A673 (cell line): Measurements from ENCODE around the gene SLC22A4. TPM values are rescaled to one million over a fixed set of nuclear protein-coding genes. Genes with fewer than 3 reads are reported as not detected.

Experiments
- BruUV-seq: library from RNA; stranded (reverse); fragments of 400-500 nt; replicated peaks from 2 replicates; lab custom pipeline; 2021; lab: Mats Ljungman, UMichigan
- CTCF ChIA-PET: fragments of 300-600 bp; sonication (Branson Sonifier 250); formaldehyde crosslinking; loops from one replicate; lab custom pipeline; 2022; ENCODE audit warnings: antibody characterized with exemption; lab: Charles Lee
- POLR2A ChIA-PET: fragments of 300-600 bp; sonication (Branson Sonifier 250); formaldehyde crosslinking; loops from one replicate; lab custom pipeline; 2022; ENCODE audit warnings: antibody characterized with exemption; ENCODE audit not compliant: low non-redundant PET; lab: Charles Lee
- DNase-seq: peaks from one replicate; pipeline ENCODE4 v3.0.0-alpha.2; 2015; ENCODE audit warnings: low spot score
- H3K27ac ChIP-seq: fragments of 200-600 bp; sonication (generic); 2 replicates; pipeline ENCODE4 v1.5.1; 2016; ENCODE audit warnings: mixed run types, low read depth, mild to moderate bottlenecking, mixed read lengths, antibody characterized with exemption, low read length; ENCODE audit not compliant: poor library complexity, severe bottlenecking
- H3K27me3 ChIP-seq: fragments of 200-600 bp; sonication (generic); replicated peaks from 2 replicates; pipeline ENCODE4 v1.6.1; 2017; ENCODE audit warnings: mixed run types, low read depth, mild to moderate bottlenecking, mixed read lengths, antibody characterized with exemption, low read length; ENCODE audit not compliant: insufficient read depth, poor library complexity
- H3K36me3 ChIP-seq: fragments of 200-600 bp; sonication (generic); 2 replicates; pipeline ENCODE4 v1.6.1; 2016; ENCODE audit warnings: mixed run types, mild to moderate bottlenecking, mixed read lengths, antibody characterized with exemption, low read length; ENCODE audit not compliant: insufficient read depth, poor library complexity, severe bottlenecking
- H3K4me1 ChIP-seq: fragments of 200-600 bp; sonication (generic); 2 replicates; pipeline ENCODE4 v1.6.1; 2017; ENCODE audit warnings: mixed run types, mild to moderate bottlenecking, mixed read lengths, antibody characterized with exemption, low read length; ENCODE audit not compliant: insufficient read depth, poor library complexity, severe bottlenecking
- H3K4me3 ChIP-seq: fragments of 200-600 bp; sonication (generic); 2 replicates; pipeline ENCODE4 v1.5.1; 2016; ENCODE audit warnings: low read depth, mixed run types, mild to moderate bottlenecking, mixed read lengths, low read length; ENCODE audit not compliant: poor library complexity, severe bottlenecking
- H3K9me3 ChIP-seq: fragments of 200-600 bp; sonication (generic); 2 replicates; pipeline ENCODE4 v1.6.1; 2016; ENCODE audit warnings: mixed run types, low read depth, mild to moderate bottlenecking, mixed read lengths, antibody characterized with exemption, low read length; ENCODE audit not compliant: poor library complexity, severe bottlenecking
- EZH2 ChIP-seq: fragments of 200-600 bp; sonication (generic); IDR thresholded peaks from 2 replicates; pipeline ENCODE4 v1.6.1; 2017; ENCODE audit warnings: borderline replicate concordance, low read depth, mild to moderate bottlenecking, mixed read lengths, antibody characterized with exemption, low read length; ENCODE audit not compliant: poor library complexity, severe bottlenecking
- intact Hi-C: fragments of 100-400 bp; cut with micrococcal nuclease; formaldehyde crosslinking; loops from one replicate; pipeline ENCODE4 v1.10.0; 2022; ENCODE audit not compliant: unreplicated experiment
- total RNA-seq: library from RNA; stranded (reverse); gene quantifications from 2 replicates; pipeline ENCODE4 v1.2.3, GENCODE V29; 2021
- TF ChIP-seq, protein P1 (sequence below): fragments of 300-800, 200-600 bp; sonication (generic); conservative IDR thresholded peaks from 2 replicates; pipeline ENCODE4 v1.5.1; 2017; ENCODE audit warnings: low read depth, mild to moderate bottlenecking, antibody characterized with exemption, low read length, moderate library complexity, mixed read lengths

The SLC22A4 gene
- total RNA-seq, 1 experiment from 2014 or later, result 0.99 TPM

DNA sequence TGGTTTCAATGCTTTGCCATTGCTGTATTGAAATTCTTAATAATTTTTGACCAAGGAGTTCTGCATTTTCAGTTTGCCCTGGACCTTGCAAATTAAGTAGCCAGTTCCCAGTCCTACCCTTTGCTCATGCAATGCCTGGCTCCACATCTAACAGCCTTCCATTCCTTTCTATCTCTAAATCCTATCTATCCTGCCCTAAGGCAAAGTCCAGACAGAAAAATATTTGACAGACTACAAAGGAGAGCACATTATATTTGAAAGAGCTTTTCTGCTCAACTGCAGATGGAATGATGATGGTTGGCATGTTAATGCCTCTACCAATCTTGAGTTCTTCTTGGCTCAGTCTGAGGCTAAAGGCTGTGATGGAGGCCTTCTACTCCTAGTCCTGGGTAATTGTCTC lies 15.5 kb downstream of the SLC22A4 start:
- no peak overlapping the region for H3K4me3 ChIP-seq
- no peak for DNase-seq
- CTCF ChIA-PET, result no interaction called here
- intact Hi-C loops, result loop anchor here (1.0 kb wide), 1 partner anchor 29 kb away; no protein-coding TSS in a partner anchor
- BruUV-seq, result no TSS peak
- no peaks in the 10 kb centered on the region for H3K36me3 ChIP-seq
- no peaks in the 10 kb centered on the region for H3K9me3 ChIP-seq
- no peaks in the 10 kb centered on the region for H3K4me1 ChIP-seq
- POLR2A ChIA-PET, result no interaction called here
- TF ChIP-seq EZH2, result no peak
- TF ChIP-seq, protein P1, sequence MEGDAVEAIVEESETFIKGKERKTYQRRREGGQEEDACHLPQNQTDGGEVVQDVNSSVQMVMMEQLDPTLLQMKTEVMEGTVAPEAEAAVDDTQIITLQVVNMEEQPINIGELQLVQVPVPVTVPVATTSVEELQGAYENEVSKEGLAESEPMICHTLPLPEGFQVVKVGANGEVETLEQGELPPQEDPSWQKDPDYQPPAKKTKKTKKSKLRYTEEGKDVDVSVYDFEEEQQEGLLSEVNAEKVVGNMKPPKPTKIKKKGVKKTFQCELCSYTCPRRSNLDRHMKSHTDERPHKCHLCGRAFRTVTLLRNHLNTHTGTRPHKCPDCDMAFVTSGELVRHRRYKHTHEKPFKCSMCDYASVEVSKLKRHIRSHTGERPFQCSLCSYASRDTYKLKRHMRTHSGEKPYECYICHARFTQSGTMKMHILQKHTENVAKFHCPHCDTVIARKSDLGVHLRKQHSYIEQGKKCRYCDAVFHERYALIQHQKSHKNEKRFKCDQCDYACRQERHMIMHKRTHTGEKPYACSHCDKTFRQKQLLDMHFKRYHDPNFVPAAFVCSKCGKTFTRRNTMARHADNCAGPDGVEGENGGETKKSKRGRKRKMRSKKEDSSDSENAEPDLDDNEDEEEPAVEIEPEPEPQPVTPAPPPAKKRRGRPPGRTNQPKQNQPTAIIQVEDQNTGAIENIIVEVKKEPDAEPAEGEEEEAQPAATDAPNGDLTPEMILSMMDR, result no peak
- no peak overlapping the region for H3K27ac ChIP-seq
- H3K27me3 ChIP-seq, result no peaks in the 10 kb centered on the region

DNA sequence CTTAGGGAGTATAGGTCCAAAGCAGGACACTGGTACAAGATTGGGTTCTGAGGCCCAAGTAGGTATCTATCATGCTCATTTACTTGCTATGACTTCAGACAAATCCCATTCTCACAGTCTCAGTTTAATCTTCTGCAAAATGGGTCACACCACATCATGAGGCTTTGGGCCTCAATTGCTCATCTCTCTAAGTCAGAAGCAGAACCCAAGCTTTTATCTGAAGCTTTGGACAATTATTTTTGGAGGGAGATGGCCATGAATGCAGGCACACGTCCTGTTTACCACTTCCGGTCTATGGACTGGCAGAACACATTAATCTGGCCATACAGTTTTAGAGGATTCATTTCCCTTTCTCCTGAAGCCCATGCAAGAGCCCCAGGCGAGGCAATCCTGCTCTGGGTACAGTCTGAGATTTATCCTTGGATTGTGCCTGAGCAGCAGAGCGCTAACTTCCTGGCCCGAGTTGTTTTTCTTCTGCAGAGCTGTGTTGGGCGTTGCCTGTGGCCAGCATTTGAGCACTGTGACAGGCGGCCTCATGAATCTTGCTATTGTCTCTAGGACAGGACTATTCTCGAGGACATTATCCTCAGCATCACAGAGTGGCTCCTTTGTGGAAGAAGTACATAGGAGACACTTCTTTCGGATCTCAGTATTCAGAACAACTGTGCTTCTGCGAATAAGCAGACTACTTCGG lies 16.1 kb downstream of the SLC22A4 start:
- CTCF ChIA-PET, result interaction anchor here (0.6 kb wide), 1 partner anchor 19 kb away, joined by 6 read pairs; no protein-coding TSS in a partner anchor
- POLR2A ChIA-PET, result no interaction called here
- Histone ChIP-seq H3K9me3 (no peaks in the 10 kb centered on the region), H3K36me3 (no peaks in the 10 kb centered on the region), H3K27me3 (no peaks in the 10 kb centered on the region), H3K4me1 (no peaks in the 10 kb centered on the region), H3K27ac (no peak overlapping the region), H3K4me3 (no peak overlapping the region)
- TF ChIP-seq, protein P1, result no peak
- no peak for TF ChIP-seq EZH2
- BruUV-seq, result no TSS peak
- no peak for DNase-seq
- intact Hi-C loops, result loop anchor here (1.0 kb wide), 1 partner anchor 28 kb away; no protein-coding TSS in a partner anchor

GRCh38 chr5:132313366-132313765 lies 19.2 kb downstream of the SLC22A4 start:
- BruUV-seq, result no TSS peak
- DNase-seq, result no peak
- Histone ChIP-seq H3K27me3 (no peaks in the 10 kb centered on the region), H3K27ac (no peak overlapping the region), H3K36me3 (no peaks in the 10 kb centered on the region), H3K9me3 (no peaks in the 10 kb centered on the region), H3K4me3 (no peak overlapping the region), H3K4me1 (peaks cover 3% of the 10 kb centered on the region)
- ChIA-PET POLR2A (no interaction called here), CTCF (no interaction called here)
- intact Hi-C loops, result no loop called here
- TF ChIP-seq, protein P1, result no peak
- no peak for TF ChIP-seq EZH2
